GM19035 (cell line): ENCODE data around the gene HECA.
A peak's percentile ranks its signal among the peaks of the same experiment; 100 is the strongest.

Source experiments
- ATAC-seq: cut with Tn5 transposase; IDR thresholded peaks from one replicate; pipeline ENCODE4 v1.9.1; 2021; ENCODE audit not compliant: unreplicated experiment

The HECA gene

DNA sequence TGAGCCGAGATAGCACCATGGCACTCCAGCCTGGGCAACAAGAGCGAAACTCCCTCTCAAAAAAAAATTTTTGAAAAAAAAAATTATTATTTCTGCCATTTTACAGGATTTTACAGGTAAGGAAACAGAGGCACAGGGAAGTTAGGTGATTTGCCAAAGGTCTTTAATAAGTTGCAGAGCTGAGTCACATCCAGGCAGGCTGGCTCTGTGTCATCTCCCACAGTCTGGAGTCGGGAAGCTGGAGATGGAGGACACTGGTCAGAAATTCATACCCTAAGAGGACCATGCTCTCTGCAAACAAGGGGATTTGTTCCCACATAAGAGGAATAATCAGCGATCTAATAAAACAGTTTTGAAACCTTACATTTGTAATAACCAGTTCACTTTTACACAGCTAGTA is 24.1 kb downstream of the HECA start:
- ATAC-seq: no peak

- ATAC-seq: no peak
Observed at GRCh38 chr6:139161169-139161568, 26.3 kb downstream of the HECA start.

GRCh38 chr6:139161817-139162284 is 27.0 kb downstream of the HECA start:
- ATAC-seq: peak; percentile 97

GRCh38 chr6:139164001-139164400 is 29.1 kb downstream of the HECA start:
- no peak for ATAC-seq

DNA sequence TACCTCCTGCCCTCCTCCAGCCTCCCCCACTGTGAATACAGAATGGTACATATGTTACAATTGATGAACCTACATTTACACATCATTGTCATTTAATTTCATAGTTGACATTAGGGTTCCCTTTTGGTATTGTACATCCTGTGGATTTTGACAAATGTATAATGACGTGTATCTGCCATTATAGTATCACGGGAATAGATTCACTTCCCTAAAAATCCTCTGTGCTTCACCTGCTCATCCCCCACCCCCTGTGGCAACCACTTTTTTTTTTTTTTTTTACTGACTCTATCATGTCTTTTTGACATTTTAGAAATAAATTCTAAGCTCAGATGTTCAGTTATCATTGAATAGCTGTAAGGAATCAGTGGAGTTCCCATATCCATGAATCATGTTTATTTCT is 30.4 kb downstream of the HECA start:
- ATAC-seq: no peak

- ATAC-seq: no peak
Observed at GRCh38 chr6:139166238-139166955, 31.5 kb downstream of the HECA start.

- no peak for ATAC-seq
Observed at GRCh38 chr6:139166956-139167313, 32.1 kb downstream of the HECA start.

DNA sequence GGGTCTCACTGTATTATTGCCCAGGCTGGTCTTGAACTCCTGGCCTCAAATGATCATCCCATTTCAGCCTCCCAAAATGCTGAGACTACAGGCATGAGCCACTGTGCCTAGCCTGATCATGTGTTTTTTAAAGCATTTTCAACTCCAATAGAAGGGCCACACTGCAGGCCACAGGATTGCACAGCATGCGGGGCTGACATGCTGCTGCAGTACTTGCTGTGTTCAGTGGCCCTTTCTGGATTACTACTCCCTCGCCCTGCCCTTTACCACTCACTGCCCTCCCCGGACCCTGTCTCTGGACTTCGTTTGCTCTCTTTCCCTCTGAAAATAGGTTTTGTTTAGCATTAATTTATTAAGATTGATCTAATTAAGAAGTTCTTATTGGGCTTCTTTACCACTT is 37.3 kb downstream of the HECA start:
- no peak for ATAC-seq

DNA sequence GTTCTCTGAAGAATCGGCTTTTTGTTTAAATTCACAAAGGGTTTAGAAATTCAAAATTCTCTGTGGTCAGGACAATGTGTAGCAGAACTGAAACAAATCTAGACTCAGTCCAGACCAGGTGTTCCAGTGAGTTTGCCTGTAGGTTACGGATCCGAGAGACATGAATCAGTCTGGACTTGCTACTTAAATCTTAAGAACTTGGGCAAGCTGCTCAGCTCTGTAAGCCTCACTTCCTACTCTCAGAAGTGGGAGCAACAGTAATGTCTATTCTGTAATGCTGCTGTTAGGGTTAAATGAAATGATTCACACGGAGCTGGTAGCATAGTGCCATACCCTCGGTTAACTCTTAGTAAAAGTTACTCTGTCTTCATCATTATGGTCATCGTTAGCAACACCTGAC is 37.7 kb downstream of the HECA start:
- ATAC-seq: no peak

DNA sequence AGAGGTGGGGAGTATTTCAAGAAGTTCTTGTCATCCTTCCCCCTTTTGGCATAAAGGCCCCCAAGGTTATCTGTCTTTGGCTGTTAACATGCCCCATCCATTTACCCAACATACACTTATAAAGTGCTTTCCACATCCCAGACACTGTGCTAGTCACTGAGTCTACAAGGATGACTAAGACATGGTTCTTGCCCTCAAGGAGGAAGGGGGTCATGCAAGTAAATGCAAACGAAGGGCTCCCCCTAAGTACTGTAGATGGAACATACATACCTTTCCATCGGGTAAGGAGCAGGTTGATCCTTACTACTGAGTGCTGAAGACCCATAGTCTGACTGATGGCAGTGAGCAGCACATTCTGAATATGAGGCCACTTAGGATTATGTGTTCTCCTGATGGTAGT is 38.3 kb downstream of the HECA start:
- no peak for ATAC-seq

DNA sequence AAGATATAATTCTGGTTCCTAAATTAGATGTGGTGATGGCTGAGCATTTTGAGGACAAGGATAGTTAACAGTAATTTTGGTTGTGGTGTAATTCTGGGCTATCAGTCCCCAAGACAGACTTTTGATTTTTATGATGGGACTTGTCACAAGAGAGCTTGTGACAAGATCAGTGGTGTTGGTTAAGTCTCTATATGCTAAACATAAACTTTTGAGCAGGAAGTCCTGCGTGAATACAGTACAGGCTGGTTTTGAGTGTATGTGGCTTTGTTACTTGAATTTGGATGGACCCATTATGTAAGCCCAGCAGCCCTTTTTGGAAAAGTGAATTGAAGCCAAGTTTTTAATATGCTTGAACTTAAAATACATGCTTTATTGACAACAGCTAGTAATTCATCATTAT is 38.9 kb downstream of the HECA start:
- no peak for ATAC-seq

DNA sequence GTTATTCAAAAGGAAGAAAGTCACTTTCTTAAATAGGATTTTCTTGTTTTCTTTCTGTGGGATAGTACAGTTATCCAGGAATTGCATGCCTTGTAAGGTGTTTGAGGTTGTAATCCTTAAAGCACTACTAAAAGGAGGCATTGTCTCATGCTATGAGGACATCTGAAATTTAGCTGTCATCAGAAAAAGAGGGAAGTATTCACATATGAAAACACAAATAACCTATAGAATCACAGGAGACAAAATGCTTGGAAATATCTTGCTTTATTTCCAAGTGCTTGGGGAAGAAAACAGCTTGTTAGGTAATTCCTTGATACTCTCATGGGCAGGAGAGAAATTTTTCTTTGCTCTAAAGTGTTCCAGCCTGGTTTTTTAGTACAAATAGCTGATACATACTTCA is 40.1 kb downstream of the HECA start:
- no peak for ATAC-seq

GRCh38 chr6:139175389-139175948 is 40.6 kb downstream of the HECA start:
- peak; percentile 67 for ATAC-seq

- ATAC-seq: no peak
Observed at GRCh38 chr6:139181236-139181635, 46.4 kb downstream of the HECA start.

DNA sequence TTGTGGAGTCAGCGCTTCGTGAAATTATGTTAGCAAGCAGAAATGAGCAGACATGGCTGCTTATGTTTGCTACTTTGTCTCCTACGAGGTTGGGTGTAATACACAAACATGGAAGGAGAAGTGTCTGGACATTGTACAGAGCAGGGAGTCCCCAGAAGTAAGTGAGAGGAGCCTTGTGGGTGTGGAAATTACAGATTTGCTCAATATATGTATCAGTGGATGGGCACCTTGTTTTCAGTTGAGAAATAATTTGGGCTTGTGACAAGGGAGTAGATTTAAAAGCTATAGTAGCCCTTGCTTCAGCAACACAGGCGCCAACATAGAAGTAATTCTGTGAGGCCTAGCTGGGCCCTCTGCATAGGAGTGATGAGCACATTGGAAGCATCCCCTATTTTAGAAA is 49.2 kb downstream of the HECA start:
- ATAC-seq: no peak

DNA sequence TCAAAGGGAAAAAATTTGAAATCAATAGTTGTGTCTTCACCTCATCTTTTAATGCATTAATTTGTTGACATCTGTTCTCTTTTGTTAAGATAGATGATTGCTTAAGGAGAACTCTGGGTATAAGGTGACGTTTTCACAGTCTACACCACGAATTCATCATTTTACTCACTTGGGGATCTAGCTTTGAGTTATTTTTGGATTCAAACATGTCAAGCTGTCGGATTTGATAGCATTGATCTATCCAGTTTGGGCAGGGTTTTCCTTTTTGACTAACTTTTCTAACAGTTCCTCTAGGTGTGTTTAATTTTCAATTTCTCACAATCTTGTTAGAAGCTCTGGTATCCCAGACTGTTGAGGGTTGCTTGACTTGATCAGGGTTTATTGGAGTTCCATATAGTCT is 49.6 kb downstream of the HECA start:
- no peak for ATAC-seq

DNA sequence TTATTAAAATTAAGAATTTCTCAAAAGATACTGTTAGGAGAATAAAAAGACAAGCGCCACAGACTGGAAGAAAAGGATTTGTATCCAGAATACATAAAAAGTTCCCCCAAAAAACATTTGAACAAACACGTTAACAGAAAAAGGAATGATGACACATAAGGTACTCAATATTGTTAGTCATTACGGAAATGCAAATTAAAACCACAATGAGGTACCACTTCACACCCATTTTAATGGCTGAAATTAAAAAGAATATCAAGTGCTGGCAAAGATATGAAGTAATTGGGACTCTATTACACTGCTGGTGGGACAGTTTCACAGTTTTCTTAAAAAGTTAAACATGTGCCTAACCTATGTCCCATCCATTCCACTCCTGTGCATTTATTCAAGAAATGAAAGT is 51.4 kb downstream of the HECA start:
- ATAC-seq: no peak

DNA sequence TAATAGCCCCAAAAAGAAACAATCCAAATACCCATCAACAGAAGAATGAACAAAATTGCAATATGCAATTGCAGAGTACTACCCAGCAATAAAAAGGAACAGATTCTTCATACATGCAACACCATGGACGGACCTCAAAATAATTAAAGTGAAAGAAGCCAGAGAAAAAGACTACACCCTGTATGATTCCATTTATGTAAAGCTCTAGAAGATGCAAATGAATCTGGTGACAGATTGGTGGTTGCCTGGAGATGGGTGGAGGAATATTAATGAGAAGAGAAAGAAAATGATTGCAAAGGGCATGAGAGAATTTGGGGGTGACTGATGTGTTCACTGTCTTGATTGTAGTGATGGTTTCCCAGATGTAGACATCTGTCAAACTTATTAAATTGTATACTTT is 51.8 kb downstream of the HECA start:
- ATAC-seq: no peak

GRCh38 chr6:139187489-139187888 is 52.6 kb downstream of the HECA start:
- ATAC-seq: no peak

DNA sequence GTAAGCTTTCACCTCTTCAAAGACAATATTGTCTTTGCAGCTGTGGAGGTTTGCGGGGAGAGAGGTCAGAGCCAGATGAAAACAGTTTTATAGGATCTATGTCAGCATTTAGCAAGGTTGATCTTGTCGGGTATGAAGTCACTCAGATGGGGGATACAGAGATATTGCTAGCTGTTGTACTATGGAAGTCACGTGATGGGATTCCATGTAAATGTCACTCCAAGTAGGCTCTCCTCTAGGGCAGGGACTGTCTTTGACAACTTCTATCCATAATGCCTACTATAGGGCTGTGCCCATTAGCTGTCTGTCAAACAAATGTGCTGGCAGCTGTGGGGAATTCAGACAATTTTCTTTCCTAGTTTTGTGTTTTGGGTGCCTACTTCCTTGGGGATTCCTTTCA is 54.8 kb downstream of the HECA start:
- ATAC-seq: no peak

DNA sequence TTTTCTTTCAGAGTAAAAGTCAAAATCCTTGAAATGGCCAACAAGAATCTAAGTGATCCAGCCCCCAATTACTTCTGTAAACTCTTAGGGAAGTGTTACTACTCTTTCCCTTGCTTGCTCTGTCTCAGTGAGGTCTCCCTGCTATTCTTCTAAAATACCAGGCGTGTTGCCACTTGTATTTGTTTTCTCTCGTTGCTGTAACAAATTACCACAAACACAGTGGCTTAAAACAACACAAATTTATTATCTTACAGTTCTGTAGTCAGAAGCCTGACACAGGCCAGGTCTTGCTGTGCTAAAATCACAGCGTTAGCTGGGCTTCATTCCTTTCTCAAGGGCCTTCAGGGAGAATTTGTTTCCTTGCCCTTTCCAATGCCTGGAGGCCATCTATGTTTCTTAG is 59.9 kb downstream of the HECA start:
- ATAC-seq: no peak

DNA sequence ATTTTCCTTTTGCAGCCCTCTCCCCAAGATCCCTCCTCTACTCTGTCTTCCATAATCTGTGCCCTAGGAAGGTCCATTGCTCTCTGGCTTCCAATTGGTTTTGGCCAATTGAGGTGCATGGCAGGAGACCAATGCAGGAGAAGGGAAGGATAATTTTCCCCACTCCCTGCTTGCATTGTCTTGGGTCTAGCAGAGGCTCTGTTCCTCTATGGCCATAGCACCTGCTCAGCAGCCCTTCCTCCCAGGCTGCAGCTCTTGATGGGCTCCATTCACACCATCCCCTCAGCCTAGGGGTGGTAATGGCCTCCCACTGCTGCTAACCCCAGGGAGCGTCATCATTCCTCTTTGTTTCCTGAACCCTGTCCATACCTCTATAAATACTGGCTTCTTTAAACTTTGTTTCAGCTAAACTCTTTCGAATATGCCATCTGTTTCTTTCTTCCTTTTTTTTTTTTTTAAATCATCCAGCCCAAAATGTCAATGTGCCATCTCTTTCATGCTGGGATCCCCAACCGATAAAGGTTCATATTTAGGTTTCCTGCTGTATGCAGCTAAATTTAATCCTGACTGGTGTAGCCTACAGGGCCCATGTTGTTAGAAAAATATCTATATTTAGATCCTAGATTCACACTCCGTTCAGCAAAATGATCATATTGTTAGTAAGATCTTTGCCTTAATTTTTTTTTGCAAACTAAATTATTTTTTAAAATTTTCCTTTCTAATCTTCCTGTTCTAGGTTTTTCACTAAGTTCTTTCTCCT is 63.8 kb downstream of the HECA start:
- no peak for ATAC-seq
